Neutrophil (primary cell): ENCODE measurements around the gene LGALS1.
A peak's percentile ranks its signal among the peaks of the same experiment; 100 is the strongest.

Experiments
- H3K27ac ChIP-seq: fragments of 200-600 bp; sonication (generic); 2 replicates; pipeline ENCODE4 v1.5.1; 2016; ENCODE audit warnings: mild to moderate bottlenecking, moderate library complexity
- H3K27me3 ChIP-seq: fragments of 200-600 bp; sonication (generic); 2 replicates; pipeline ENCODE4 v1.6.0; 2016; ENCODE audit warnings: mild to moderate bottlenecking
- H3K36me3 ChIP-seq: fragments of 200-600 bp; sonication (generic); 2 replicates; pipeline ENCODE4 v1.5.1; 2017
- H3K4me1 ChIP-seq, 2 experiments: fragments of 200-600 bp in 1 of 2; sonication (generic) in 1 of 2; 1 replicate in 1 of 2; 2 replicates in 1 of 2; pipeline versions ENCODE4 v1.5.1 to v1.6.1; 2013 to 2016; ENCODE audit warnings: low read depth in 1 of 2, low read length in 1 of 2, mild to moderate bottlenecking in 1 of 2, moderate library complexity in 1 of 2; ENCODE audit not compliant: control insufficient read depth in 1 of 2, insufficient read depth in 1 of 2
- H3K4me3 ChIP-seq, 2 experiments: fragments of 200-600 bp in 1 of 2; sonication (generic) in 1 of 2; 1 replicate in 1 of 2; 2 replicates in 1 of 2; pipeline ENCODE4 v1.5.1; 2013 to 2016; ENCODE audit warnings: low read depth in 1 of 2, low read length in 1 of 2, mild to moderate bottlenecking in 1 of 2, moderate library complexity in 1 of 2
- H3K9me3 ChIP-seq: fragments of 200-600 bp; sonication (generic); 2 replicates; pipeline ENCODE4 v1.5.1; 2016
- CTCF ChIP-seq: fragments of 200-600 bp; sonication (generic); IDR thresholded peaks from 2 replicates; pipeline ENCODE4 v1.5.1; 2016; ENCODE audit warnings: antibody characterized with exemption

LGALS1 gene

GRCh38 chr22:37701141-37701786 is 25.8 kb downstream of the LGALS1 start:
- TF ChIP-seq CTCF = no peak
- peak overlapping the region; percentile 37 to 40 for H3K4me3 ChIP-seq

GRCh38 chr22:37703906-37704305 is 28.5 kb downstream of the LGALS1 start:
- Histone ChIP-seq H3K27ac (no peak overlapping the region), H3K4me3 (no peak overlapping the region), H3K36me3 (peaks cover 6% of the 10 kb centered on the region), H3K4me1 (peaks cover 27 to 29% of the 10 kb centered on the region in 2 experiments), H3K27me3 (no peaks in the 10 kb centered on the region), H3K9me3 (no peaks in the 10 kb centered on the region)
- TF ChIP-seq CTCF = no peak

More at GRCh38 chr22:37701141-37701786, 25.8 kb downstream of the LGALS1 start:
- peaks cover 6% of the 10 kb centered on the region for H3K36me3 ChIP-seq
- peaks cover 11% of the 10 kb centered on the region for H3K27me3 ChIP-seq
- H3K4me1 ChIP-seq = peaks cover 28 to 29% of the 10 kb centered on the region in 2 experiments
- H3K9me3 ChIP-seq = no peaks in the 10 kb centered on the region
- H3K27ac ChIP-seq = peak overlapping the region; percentile 84

GRCh38 chr22:37704645-37705044 is 29.2 kb downstream of the LGALS1 start:
- TF ChIP-seq CTCF = no peak
- no peak overlapping the region for H3K4me3 ChIP-seq
- H3K27me3 ChIP-seq = no peaks in the 10 kb centered on the region
- H3K27ac ChIP-seq = no peak overlapping the region
- no peaks in the 10 kb centered on the region for H3K9me3 ChIP-seq
- peaks cover 29 to 30% of the 10 kb centered on the region in 2 experiments for H3K4me1 ChIP-seq
- H3K36me3 ChIP-seq = peaks cover 6% of the 10 kb centered on the region

- no peak for TF ChIP-seq CTCF
- Histone ChIP-seq H3K36me3 (peaks cover 6% of the 10 kb centered on the region), H3K4me1 (peaks cover 29 to 30% of the 10 kb centered on the region in 2 experiments), H3K9me3 (no peaks in the 10 kb centered on the region), H3K4me3 (no peak overlapping the region), H3K27me3 (no peaks in the 10 kb centered on the region), H3K27ac (no peak overlapping the region)
These were observed 29.8 kb downstream of the LGALS1 start for GRCh38 chr22:37705205-37705604.

- Histone ChIP-seq H3K9me3 (no peaks in the 10 kb centered on the region), H3K36me3 (peaks cover 5% of the 10 kb centered on the region), H3K4me3 (peak overlapping the region in 1 of 2 experiments; percentile 23), H3K4me1 (peaks cover 10 to 16% of the 10 kb centered on the region in 2 experiments), H3K27me3 (no peaks in the 10 kb centered on the region), H3K27ac (peak overlapping the region; percentile 56)
- TF ChIP-seq CTCF = no peak
These were observed 33.4 kb downstream of the LGALS1 start for GRCh38 chr22:37708580-37709444.
